ENCODE results near the gene LDLRAD3.
"Not testable (repeated sequence)": the region's sequence is repeated elsewhere in the genome, so short reads cannot be mapped to it uniquely, and the experiment has no call there.

Gene LDLRAD3

DNA sequence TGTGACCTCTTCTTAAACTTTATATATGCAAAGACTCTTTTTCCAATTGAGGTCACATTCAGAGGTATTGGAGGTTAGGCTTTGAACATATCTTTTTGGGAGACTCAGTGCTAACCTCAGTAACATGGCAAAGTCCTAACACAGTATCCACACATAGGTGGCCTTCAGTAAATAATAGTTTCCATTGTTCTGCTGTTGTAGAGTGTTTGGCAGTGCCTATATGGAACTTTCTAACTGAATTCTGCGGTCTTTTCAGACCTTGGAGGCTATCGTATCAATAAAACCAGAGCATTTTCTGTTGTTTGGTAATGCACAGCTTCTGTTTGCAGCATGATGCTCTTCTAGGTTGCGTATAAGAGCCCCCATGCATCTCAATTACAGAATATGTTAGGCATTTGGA lies 47.0 kb downstream of the LDLRAD3 start:
- DNase-seq (ENCODE audit: low read depth in 2 of 2, low spot score in 1 of 2) = no peak

- DNase-seq (ENCODE audit: low read depth in 2 of 2, low spot score in 1 of 2) = no peak
Observed at GRCh38 chr11:35992548-35992947, 48.7 kb downstream of the LDLRAD3 start.

DNA sequence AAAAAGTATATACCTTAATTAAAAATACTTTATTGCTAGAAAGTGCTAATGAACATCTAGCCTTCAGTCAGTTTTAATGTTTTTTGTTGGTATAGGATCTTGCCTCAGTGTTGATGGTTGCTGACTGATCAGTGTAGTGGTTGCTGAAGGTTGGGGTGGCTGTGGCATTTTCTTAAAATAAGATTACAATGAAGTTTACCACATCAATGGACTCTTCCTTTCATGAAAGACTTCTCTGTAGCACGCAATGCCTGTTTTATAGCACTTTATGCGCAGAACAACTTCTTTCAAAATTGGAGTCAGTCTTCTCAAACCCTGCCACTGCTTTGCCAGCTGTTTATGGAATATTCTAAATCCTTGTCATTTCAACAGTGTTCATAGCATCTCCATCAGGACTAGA lies 50.6 kb downstream of the LDLRAD3 start:
- DNase-seq (ENCODE audit: low read depth in 2 of 2, low spot score in 1 of 2) = no peak

- no peak for DNase-seq (ENCODE audit: low read depth in 2 of 2, low spot score in 1 of 2)
Observed at GRCh38 chr11:35995681-35996271, 51.9 kb downstream of the LDLRAD3 start.

DNA sequence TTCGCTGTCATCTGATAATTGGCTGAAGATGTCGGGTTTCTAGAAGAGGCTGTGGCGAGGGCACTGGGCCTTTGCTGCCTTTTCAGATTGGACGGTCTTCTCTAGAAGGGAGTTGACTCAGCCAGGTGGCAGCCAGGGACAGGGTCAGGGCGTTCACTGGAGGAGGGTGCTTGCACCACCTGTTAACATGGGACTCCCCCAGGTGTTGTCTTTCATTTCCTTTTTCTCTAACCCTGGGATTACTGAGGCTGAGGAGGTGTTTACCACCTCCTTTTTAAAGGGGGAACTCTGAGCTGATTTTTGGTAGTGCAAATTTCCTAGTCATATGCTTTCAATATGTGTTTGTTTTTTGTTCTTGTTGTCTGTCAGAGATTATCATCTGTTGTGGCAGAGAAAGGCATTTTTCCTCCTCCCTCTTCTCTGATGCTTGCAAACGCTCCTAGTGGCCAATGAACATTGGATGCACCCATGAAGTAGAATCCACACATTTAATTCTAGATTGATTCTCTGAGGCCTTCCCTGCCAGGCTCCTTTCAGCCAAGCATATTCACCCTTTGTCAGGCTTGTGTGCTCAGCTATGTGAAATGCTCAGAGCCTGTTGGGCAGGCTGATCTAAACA lies 54.1 kb downstream of the LDLRAD3 start:
- DNase-seq (ENCODE audit: low read depth in 2 of 2, low spot score in 1 of 2) = no peak

DNA sequence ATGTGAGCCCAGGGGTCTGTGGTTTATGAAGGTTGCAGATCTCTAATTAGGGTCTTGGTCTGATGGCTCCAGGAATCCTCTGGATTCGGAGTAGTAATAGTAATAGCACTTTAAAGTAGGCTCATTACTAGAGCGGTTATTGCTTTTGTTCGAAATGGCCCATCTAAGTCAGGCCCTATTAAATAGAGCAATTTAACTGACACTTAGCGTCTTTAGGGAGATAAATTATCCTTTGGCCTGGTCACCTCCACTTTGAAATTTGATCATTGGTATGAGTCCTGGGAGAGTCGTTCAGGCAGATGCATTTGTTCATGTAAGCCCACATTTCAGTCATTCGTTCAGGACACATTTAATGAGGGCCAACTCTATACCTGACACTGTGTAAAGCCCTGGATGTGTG lies 54.8 kb downstream of the LDLRAD3 start:
- no peak for DNase-seq (ENCODE audit: low read depth in 2 of 2, low spot score in 1 of 2)

DNA sequence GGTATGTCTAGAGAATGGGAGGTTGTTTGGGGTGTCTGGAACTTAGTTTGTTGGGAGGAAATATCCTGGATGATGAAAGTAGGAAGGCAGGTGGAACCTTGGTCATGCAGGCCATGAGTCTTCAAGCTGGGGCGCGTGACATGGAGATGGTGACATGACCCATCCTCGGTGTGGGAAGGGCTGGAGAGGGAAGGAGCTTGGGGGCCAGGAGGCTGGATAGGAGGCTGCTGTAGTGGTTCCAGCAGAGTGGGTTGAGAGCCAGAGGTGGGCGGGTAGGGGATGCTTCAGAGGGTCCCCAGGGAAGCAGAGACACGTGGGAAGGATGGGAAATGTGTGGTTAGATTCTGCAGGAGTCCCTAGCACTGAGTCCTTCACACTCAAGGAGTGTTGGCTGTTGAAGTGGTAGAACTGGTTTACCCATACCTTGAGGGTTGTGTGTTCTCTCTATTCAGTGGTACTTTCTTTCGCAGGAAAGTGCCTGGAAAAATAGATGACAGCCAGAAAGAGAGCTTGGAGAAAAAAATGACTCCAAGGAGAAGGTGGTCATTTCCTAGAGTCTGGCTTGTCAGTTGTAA lies 56.8 kb downstream of the LDLRAD3 start:
- DNase-seq (ENCODE audit: low read depth in 2 of 2, low spot score in 1 of 2) = no peak

DNA sequence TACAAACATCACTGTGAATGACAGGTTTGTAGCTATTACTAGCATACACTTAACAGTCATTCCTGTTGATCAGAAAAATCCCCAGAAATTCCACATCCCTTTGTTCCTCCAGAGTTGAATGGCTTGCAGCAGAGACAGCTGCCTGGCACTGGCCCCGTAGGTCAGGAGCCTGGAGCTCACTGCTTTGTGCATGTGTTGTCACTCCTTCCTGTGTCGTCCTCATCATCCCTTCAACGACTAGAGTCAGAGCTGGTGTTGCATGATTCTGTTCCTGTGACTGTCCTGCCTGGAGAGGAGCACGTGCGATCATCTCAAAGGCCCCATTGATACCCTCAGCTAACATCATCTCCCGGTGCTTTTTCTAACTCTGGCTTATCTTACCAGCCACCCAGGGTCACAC lies 58.3 kb downstream of the LDLRAD3 start:
- DNase-seq (ENCODE audit: low read depth in 2 of 2, low spot score in 1 of 2) = no peak

DNA sequence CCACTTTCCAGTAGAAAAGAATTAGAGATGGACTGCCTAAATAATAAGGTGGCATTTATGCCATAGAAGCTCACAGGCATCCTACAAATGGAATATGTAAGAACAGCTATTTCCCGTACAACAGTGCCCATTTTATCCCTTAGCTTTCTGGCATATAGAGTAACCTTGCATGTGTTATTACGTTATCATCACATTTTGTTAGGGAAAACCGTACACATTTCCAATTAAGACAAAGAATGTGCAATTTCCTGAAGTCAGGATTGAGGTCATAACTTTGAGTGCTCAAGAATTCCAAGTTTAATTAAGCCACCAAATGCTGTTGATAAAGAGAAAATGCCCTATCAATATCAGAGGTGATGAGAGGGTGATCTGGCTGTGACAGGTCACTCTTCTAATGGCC lies 58.9 kb downstream of the LDLRAD3 start:
- DNase-seq (ENCODE audit: low read depth in 2 of 2, low spot score in 1 of 2) = no peak

DNA sequence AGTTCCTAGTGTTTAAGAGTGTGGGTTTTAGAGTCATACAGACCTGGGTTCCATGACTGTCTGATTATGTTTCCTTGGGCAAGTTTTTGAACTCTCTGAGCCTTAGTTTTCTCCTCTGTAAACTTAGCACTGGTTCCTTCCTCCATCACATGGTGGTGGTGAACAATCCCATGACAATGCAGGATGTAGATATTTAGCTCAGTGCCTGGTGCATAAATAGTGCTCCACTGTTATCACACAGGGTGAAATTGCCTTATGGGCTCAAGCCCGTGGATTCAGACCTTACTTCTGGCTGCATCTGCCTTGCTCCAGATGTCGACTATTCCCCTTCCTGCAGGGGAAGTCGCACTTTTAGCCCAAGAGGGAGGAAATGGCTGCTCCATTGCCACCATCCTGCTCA lies 62.7 kb downstream of the LDLRAD3 start:
- DNase-seq (ENCODE audit: low read depth in 2 of 2, low spot score in 1 of 2) = no peak

- no peak for DNase-seq (ENCODE audit: low read depth in 2 of 2, low spot score in 1 of 2)
Observed at GRCh38 chr11:36007127-36007655, 63.3 kb downstream of the LDLRAD3 start.

GRCh38 chr11:36008584-36008983 lies 64.7 kb downstream of the LDLRAD3 start:
- DNase-seq (ENCODE audit: low read depth in 2 of 2, low spot score in 1 of 2) = no peak

DNA sequence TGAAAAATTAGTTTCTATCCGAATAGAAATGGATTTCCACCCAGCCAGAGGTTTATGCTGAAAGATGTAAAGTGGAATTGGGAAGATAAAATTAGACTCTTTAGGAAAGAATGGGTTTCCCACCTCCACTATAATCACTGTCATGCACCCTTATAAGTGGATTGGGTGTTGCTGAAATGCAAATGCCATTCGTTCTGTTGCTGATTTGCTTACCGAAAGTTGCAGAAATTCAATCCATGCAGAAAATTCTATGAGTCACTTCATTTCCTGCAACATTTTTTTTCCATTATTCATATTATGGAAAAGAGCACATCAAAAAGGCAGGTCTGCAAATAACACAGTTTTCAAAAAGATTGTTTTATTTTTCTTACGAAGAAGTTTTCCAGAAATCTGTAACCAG lies 65.6 kb downstream of the LDLRAD3 start:
- no peak for DNase-seq (ENCODE audit: low read depth in 2 of 2, low spot score in 1 of 2)

DNA sequence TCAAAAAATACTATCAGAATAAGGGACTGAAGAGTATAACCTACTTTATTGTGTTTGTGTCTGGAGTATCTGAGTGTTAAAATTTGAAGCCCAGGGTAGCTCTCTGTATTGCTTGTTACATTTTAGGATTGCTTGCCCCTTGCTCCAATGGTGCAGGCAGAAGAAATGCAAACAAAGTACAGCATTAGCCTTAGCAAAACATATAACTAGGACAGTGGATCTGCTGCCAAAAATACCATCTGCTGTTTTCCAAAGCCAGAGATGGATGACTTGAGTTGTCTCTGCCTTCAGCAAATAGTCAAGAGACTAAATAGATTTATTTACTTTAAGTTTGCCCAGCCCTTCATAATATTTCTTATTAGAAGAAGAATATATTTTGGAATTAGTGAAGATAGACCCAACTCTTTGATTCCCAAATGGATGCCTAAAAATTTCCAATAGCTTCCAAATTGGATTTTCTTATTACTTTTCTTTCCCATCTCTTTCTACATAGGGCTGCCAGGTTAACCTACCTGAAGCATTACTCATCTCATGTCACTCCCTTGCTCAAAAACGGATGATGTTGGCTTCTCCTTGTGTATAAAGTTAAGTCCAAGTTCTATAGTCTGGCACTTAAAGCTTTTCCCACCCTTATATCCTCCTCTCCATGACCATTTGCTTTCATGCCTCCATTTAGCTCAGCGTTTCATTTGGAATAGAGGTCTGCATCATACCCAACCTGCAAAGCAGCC lies 66.3 kb downstream of the LDLRAD3 start:
- no peak for DNase-seq (ENCODE audit: low read depth in 2 of 2, low spot score in 1 of 2)

- no peak for DNase-seq (ENCODE audit: low read depth in 2 of 2, low spot score in 1 of 2)
Observed at GRCh38 chr11:36011574-36011973, 67.7 kb downstream of the LDLRAD3 start.

GRCh38 chr11:36012455-36012854 lies 68.6 kb downstream of the LDLRAD3 start:
- no peak for DNase-seq (ENCODE audit: low read depth in 2 of 2, low spot score in 1 of 2)

- no peak for DNase-seq (ENCODE audit: low read depth in 2 of 2, low spot score in 1 of 2)
Observed at GRCh38 chr11:36012979-36013378, 69.1 kb downstream of the LDLRAD3 start.

DNA sequence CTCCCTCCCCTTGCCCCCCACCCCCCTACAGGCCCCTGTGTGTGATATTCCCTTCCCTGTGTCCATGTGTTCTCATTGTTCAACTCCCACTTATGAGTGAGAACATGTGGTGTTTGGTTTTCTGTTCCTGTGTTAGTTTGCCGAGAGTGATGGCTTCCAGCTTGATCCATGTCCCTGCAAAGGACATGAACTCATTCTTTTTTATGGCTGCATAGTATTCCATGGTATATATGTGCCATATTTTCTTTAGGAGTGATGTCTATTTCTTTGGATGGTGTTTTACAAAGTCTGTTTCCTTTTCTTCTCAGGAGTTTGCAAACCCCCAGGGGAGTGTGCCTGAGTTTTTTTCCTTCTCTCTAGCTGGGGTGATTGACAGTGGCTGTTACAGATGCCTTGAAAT lies 69.6 kb downstream of the LDLRAD3 start:
- not testable (repeated sequence) for DNase-seq (ENCODE audit: low read depth in 2 of 2, low spot score in 1 of 2)

- no peak for DNase-seq (ENCODE audit: low read depth in 2 of 2, low spot score in 1 of 2)
Observed at GRCh38 chr11:36013950-36014897, 70.4 kb downstream of the LDLRAD3 start.

DNA sequence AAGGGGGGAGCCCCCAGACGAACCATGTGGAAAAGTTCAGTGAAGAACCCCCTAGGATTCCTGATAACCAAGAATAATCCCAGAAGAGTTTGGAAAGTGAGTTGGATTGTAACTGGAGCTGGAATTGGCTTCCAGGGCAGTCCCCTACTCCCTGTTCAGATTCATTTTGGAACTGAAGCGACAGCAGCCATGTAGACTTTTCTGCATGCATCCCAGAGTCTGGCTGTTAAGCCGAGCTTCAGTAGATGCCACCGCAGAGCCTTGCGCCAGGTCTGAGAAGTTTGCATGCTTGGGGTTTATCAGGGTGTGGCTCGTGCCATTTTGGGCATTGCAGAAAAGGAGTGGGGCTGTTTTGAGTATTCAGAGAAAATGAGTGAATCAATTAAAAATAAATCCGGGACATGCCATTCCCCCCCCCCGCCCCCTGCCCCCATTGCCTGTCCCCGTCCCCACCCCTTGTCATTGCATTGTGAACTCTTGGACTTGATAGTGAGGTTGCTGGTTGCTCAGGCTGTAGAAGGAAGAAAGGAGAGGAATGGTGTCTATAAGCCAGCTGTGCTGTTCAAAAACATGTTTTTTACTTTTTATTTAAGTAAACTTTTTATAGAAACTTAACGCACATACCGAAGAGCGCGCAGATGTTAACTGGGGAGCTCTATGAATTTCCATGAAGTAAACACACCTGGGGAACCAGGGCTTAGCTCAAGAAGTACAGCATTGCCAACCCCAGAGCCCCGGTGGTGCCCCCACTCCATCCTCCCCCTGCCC lies 71.2 kb downstream of the LDLRAD3 start:
- no peak for DNase-seq (ENCODE audit: low read depth in 2 of 2, low spot score in 1 of 2)
